CD4-positive, alpha-beta memory T cell (primary cell): ENCODE results near the gene VAMP5. TPM values are rescaled to one million over a fixed set of nuclear protein-coding genes. Genes with fewer than 3 reads are reported as not detected.
A peak's percentile ranks its signal among the peaks of the same experiment; 100 is the strongest.

Experiments
- CTCF ChIA-PET: fragments of 350-600 bp; sonication (Branson Sonifier 250); formaldehyde crosslinking; loops from one replicate; lab custom pipeline; 2021; ENCODE audit warnings: inconsistent platforms; ENCODE audit not compliant: partially characterized antibody; lab: Charles Lee
- POLR2A ChIA-PET: fragments of 350-600 bp; sonication (Branson Sonifier 250); formaldehyde crosslinking; loops from one replicate; lab custom pipeline; 2021; ENCODE audit not compliant: partially characterized antibody; lab: Charles Lee
- DNase-seq, 5 donors: peaks; one replicate each; pipeline versions ENCODE4 v3.0.0 to v3.0.0-alpha.2; 2020 to 2022; ENCODE audit warnings: mixed read lengths in 1 of 5
- H3K27ac ChIP-seq: one replicate; pipeline ENCODE4 v1.7.0; 2013; ENCODE audit warnings: low read depth, low read length
- H3K27me3 ChIP-seq: 2 replicates; pipeline ENCODE4 v1.7.0; 2013; ENCODE audit warnings: mild to moderate bottlenecking, low read length, moderate library complexity; ENCODE audit not compliant: insufficient read depth
- H3K36me3 ChIP-seq: 2 replicates; pipeline ENCODE4 v1.7.0; 2013; ENCODE audit warnings: mild to moderate bottlenecking, low read length, moderate library complexity; ENCODE audit not compliant: insufficient read depth
- H3K4me1 ChIP-seq: 2 replicates; pipeline ENCODE4 v1.7.0; 2013; ENCODE audit warnings: mild to moderate bottlenecking, low read length, moderate library complexity; ENCODE audit not compliant: insufficient read depth
- H3K4me3 ChIP-seq, 2 donors: one replicate each; pipeline ENCODE4 v1.7.0; 2013; ENCODE audit warnings: low read length in 2 of 2, mild to moderate bottlenecking in 1 of 2
- H3K9me3 ChIP-seq, 2 donors: one replicate each; pipeline ENCODE4 v1.7.0; 2013; ENCODE audit warnings: low read length in 2 of 2, control low read depth in 1 of 2; ENCODE audit not compliant: control insufficient read depth in 1 of 2
- H3K27ac Mint-ChIP-seq, 7 donors: one replicate each; pipeline ENCODE4 v1.8.0; 2020 to 2021; ENCODE audit warnings: mixed read lengths in 7 of 7, mild to moderate bottlenecking in 6 of 7, inconsistent platforms in 3 of 7, moderate library complexity in 3 of 7
- H3K27me3 Mint-ChIP-seq, 2 donors: one replicate each; pipeline ENCODE4 v1.8.0; 2020 to 2021; ENCODE audit warnings: mixed read lengths in 2 of 2
- H3K36me3 Mint-ChIP-seq, 2 donors: one replicate each; pipeline ENCODE4 v1.8.0; 2020 to 2021; ENCODE audit warnings: mixed read lengths in 2 of 2, inconsistent platforms in 1 of 2, mild to moderate bottlenecking in 1 of 2
- H3K4me1 Mint-ChIP-seq, 4 donors: one replicate each; pipeline ENCODE4 v1.8.0; 2020 to 2021; ENCODE audit warnings: mixed read lengths in 4 of 4, mild to moderate bottlenecking in 1 of 4
- H3K4me3 Mint-ChIP-seq, 8 donors: one replicate each; pipeline ENCODE4 v1.8.0; 2020 to 2021; ENCODE audit warnings: mixed read lengths in 8 of 8, mild to moderate bottlenecking in 7 of 8, moderate library complexity in 6 of 8, inconsistent platforms in 3 of 8
- H3K9me3 Mint-ChIP-seq, 8 donors: one replicate each; pipeline ENCODE4 v1.8.0; 2020 to 2021; ENCODE audit warnings: mixed read lengths in 8 of 8, mild to moderate bottlenecking in 5 of 8, inconsistent platforms in 3 of 8, moderate library complexity in 1 of 8
- intact Hi-C: fragments of 100-400 bp; cut with micrococcal nuclease; formaldehyde crosslinking; loops from one replicate; pipeline ENCODE4 v1.15.1; 2023
- polyA plus RNA-seq, 2 donors: library from polyadenylated mRNA; unstranded; fragments of 300-500 nt; fragmentation: Illumina TruSeq; gene quantifications; one replicate each; pipeline ENCODE4 v1.2.3, GENCODE V29; 2021
- total RNA-seq, 2 experiments: library from RNA; stranded (reverse); gene quantifications; one replicate each; pipeline ENCODE4 v1.2.3, GENCODE V29; 2021

The VAMP5 gene
- total and polyA plus RNA-seq, 4 experiments from 2014 or later, result 25.5 to 136 (median 67.1) TPM

GRCh38 chr2:85635011-85635410, 50.8 kb downstream of the VAMP5 start:
- no peak overlapping the region for H3K4me3 ChIP-seq
- Mint-ChIP-seq H3K4me1 (peaks cover 11 to 18% (median 14%) of the 10 kb centered on the region in 4 donors), H3K9me3 (no peaks in the 10 kb centered on the region), H3K36me3 (peaks cover 57 to 80% of the 10 kb centered on the region in 2 donors), H3K27ac (peak overlapping the region in 3 of 7 donors; percentile 32 to 76 (median 33)), H3K27me3 (no peaks in the 10 kb centered on the region), H3K4me3 (no peak overlapping the region)
- no peaks in the 10 kb centered on the region for H3K9me3 ChIP-seq
- H3K27me3 ChIP-seq, result no peaks in the 10 kb centered on the region
- POLR2A ChIA-PET, result no interaction called here
- CTCF ChIA-PET, result interaction anchor here (1.0 to 4.5 kb wide), 5 partner anchors 8 to 71 kb away, joined by 3 to 68 read pairs (median 16); partner anchors contain the start of gene USP39
- intact Hi-C loops, result no loop called here
- H3K36me3 ChIP-seq, result peaks cover 54% of the 10 kb centered on the region
- no peak for DNase-seq
- H3K4me1 ChIP-seq, result no peaks in the 10 kb centered on the region
- H3K27ac ChIP-seq, result no peak overlapping the region

GRCh38 chr2:85635636-85636035, 51.4 kb downstream of the VAMP5 start:
- H3K27ac Mint-ChIP-seq, result peak overlapping the region in 2 of 7 donors; percentile 18 to 36
- H3K36me3 Mint-ChIP-seq, result peaks cover 54 to 76% of the 10 kb centered on the region in 2 donors
- POLR2A ChIA-PET, result no interaction called here

GRCh38 chr2:85642725-85643124, 58.5 kb downstream of the VAMP5 start:
- DNase-seq, result peak in 1 of 5 donors; percentile 8
- ChIA-PET CTCF (interaction anchor here (0.9 kb wide), 1 partner anchor 10 kb away, joined by 3 read pairs; no protein-coding TSS in a partner anchor), POLR2A (no interaction called here)
- Histone ChIP-seq H3K27ac (no peak overlapping the region), H3K9me3 (no peaks in the 10 kb centered on the region), H3K4me1 (no peaks in the 10 kb centered on the region), H3K27me3 (no peaks in the 10 kb centered on the region), H3K4me3 (no peak overlapping the region), H3K36me3 (peaks cover 81% of the 10 kb centered on the region)
- Mint-ChIP-seq H3K36me3 (peaks cover 58 to 80% of the 10 kb centered on the region in 2 donors), H3K9me3 (peaks cover 0 to 1% (median 0%) of the 10 kb centered on the region in 8 donors), H3K4me3 (peak overlapping the region in 4 of 8 donors; percentile 2 to 52 (median 23)), H3K4me1 (peaks cover 6 to 13% (median 10%) of the 10 kb centered on the region in 4 donors), H3K27me3 (no peaks in the 10 kb centered on the region), H3K27ac (peak overlapping the region; percentile 6 to 90 (median 57))
- intact Hi-C loops, result no loop called here

More at GRCh38 chr2:85635636-85636035, 51.4 kb downstream of the VAMP5 start:
- no peak for DNase-seq
- no peaks in the 10 kb centered on the region for H3K4me1 ChIP-seq
- no peak overlapping the region for H3K4me3 Mint-ChIP-seq
- no peak overlapping the region for H3K4me3 ChIP-seq
- no peaks in the 10 kb centered on the region for H3K27me3 ChIP-seq
- no peaks in the 10 kb centered on the region for H3K9me3 Mint-ChIP-seq
- CTCF ChIA-PET, result interaction anchor here (0.9 to 4.5 kb wide), 7 partner anchors 11 to 71 kb away, joined by 4 to 68 read pairs (median 15); partner anchors contain the start of genes RNF181 and USP39
- peaks cover 11 to 18% (median 14%) of the 10 kb centered on the region in 4 donors for H3K4me1 Mint-ChIP-seq
- H3K27me3 Mint-ChIP-seq, result no peaks in the 10 kb centered on the region
- H3K9me3 ChIP-seq, result no peaks in the 10 kb centered on the region
- no peak overlapping the region for H3K27ac ChIP-seq
- H3K36me3 ChIP-seq, result peaks cover 49% of the 10 kb centered on the region
- intact Hi-C loops, result no loop called here

Other genes with a start within 250 kb of the VAMP5 start
- 10 to 100 TPM; 33.0 to 33.4 TPM for gene RETSAT, start 229.9 kb upstream of the VAMP5 start, total RNA-seq
- 10 to 100 TPM; 20.8 to 24.3 TPM for gene RETSAT, start 229.9 kb upstream of the VAMP5 start, polyA plus RNA-seq
- gene ELMOD3, start 229.7 kb upstream of the VAMP5 start, total RNA-seq, result 10 to 100 TPM; 29.8 to 33.2 TPM
- gene ELMOD3, start 229.7 kb upstream of the VAMP5 start, polyA plus RNA-seq, result 10 to 100 TPM; 10.1 to 11.2 TPM
- 10 to 100 TPM; 25.6 to 38.5 TPM for gene CAPG, start 174.1 kb upstream of the VAMP5 start, total RNA-seq
- 100 to 1,000 TPM; 113 to 136 TPM for gene CAPG, start 174.1 kb upstream of the VAMP5 start, polyA plus RNA-seq
- gene SH2D6, start 165.7 kb upstream of the VAMP5 start, total RNA-seq, result 1 to 10 TPM; 1.5 to 1.6 TPM
- gene SH2D6, start 165.7 kb upstream of the VAMP5 start, polyA plus RNA-seq, result not detected
- 100 to 1,000 TPM; 177 to 182 TPM for gene MAT2A, start 45.3 kb upstream of the VAMP5 start, total RNA-seq
- gene MAT2A, start 45.3 kb upstream of the VAMP5 start, polyA plus RNA-seq, result 100 to 1,000 TPM in 1 of 2 donors, 10 to 100 TPM in 1; 75.4 to 126 TPM
- 10 to 100 TPM; 28.5 to 38.1 TPM for gene GGCX, start 22.9 kb upstream of the VAMP5 start, total RNA-seq
- 10 to 100 TPM in 1 of 2 donors, 1 to 10 TPM in 1; 8.4 to 11.0 TPM for gene GGCX, start 22.9 kb upstream of the VAMP5 start, polyA plus RNA-seq
- 100 to 1,000 TPM in 1 of 2 experiments, 10 to 100 TPM in 1; 98.5 to 107 TPM for gene VAMP8, start 6.8 kb upstream of the VAMP5 start, total RNA-seq
- gene VAMP8, start 6.8 kb upstream of the VAMP5 start, polyA plus RNA-seq, result 100 to 1,000 TPM; 401 to 612 TPM
- gene RNF181, start 11.3 kb downstream of the VAMP5 start, total RNA-seq, result 10 to 100 TPM; 73.6 to 77.1 TPM
- gene RNF181, start 11.3 kb downstream of the VAMP5 start, polyA plus RNA-seq, result 100 to 1,000 TPM; 176 to 215 TPM
- 10 to 100 TPM; 13.3 to 14.3 TPM for gene TMEM150A, start 18.3 kb downstream of the VAMP5 start, total RNA-seq
- gene TMEM150A, start 18.3 kb downstream of the VAMP5 start, polyA plus RNA-seq, result 10 to 100 TPM; 15.3 to 17.9 TPM
- 10 to 100 TPM; 87.3 to 89.9 TPM for gene C2orf68, start 27.6 kb downstream of the VAMP5 start, total RNA-seq
- 10 to 100 TPM; 16.9 to 19.4 TPM for gene C2orf68, start 27.6 kb downstream of the VAMP5 start, polyA plus RNA-seq
- 10 to 100 TPM; 57.2 to 61.7 TPM for gene USP39, start 31.8 kb downstream of the VAMP5 start, total RNA-seq
- gene USP39, start 31.8 kb downstream of the VAMP5 start, polyA plus RNA-seq, result 10 to 100 TPM; 72.5 to 90.2 TPM
- gene SFTPB, start 83.8 kb downstream of the VAMP5 start, total RNA-seq, result not detected
- gene SFTPB, start 83.8 kb downstream of the VAMP5 start, polyA plus RNA-seq, result not detected
- gene GNLY, start 109.9 kb downstream of the VAMP5 start, total RNA-seq, result 10 to 100 TPM; 17.2 to 20.0 TPM
- 10 to 100 TPM; 22.3 to 32.2 TPM for gene GNLY, start 109.9 kb downstream of the VAMP5 start, polyA plus RNA-seq
- not detected for gene ATOH8, start 169.6 kb downstream of the VAMP5 start, total RNA-seq
- not detected for gene ATOH8, start 169.6 kb downstream of the VAMP5 start, polyA plus RNA-seq